Activated CD8-positive, alpha-beta memory T cell treated with anti-CD3 and anti-CD28 coated beads, Interleukin-2, amount 50 U/mL, for 4 hours (primary cell): Measurements from ENCODE around the gene ZBP1.
A peak's percentile ranks its signal among the peaks of the same experiment; 100 is the strongest.

Source experiments
- DNase-seq: peaks from one replicate; pipeline ENCODE4 v3.0.0-alpha.2; 2020

Gene ZBP1

GRCh38 chr20:57620274-57620990 lies at the start of gene ZBP1:
Gene ZBP1, minus strand, starts transcription at chr20:57620426. Its CDS starts 131 bp downstream, at chr20:57620295.
- no peak for DNase-seq

- no peak for DNase-seq
These were observed 49.4 kb upstream of the ZBP1 start for GRCh38 chr20:57669632-57670031.

GRCh38 chr20:57667924-57668782 lies 47.9 kb upstream of the ZBP1 start:
- no peak for DNase-seq

GRCh38 chr20:57667388-57667787 lies 47.2 kb upstream of the ZBP1 start:
- DNase-seq, result no peak

- no peak for DNase-seq
These were observed 46.6 kb upstream of the ZBP1 start for GRCh38 chr20:57666834-57667157.

GRCh38 chr20:57666106-57666833 lies 46.0 kb upstream of the ZBP1 start:
- DNase-seq, result no peak

- no peak for DNase-seq
These were observed 45.4 kb upstream of the ZBP1 start for GRCh38 chr20:57665589-57665971.

- no peak for DNase-seq
These were observed 44.8 kb upstream of the ZBP1 start for GRCh38 chr20:57664924-57665588.

- peak; percentile 3 for DNase-seq
These were observed 44.2 kb upstream of the ZBP1 start for GRCh38 chr20:57664476-57664875.

- DNase-seq, result peak; percentile 14
These were observed 43.6 kb upstream of the ZBP1 start for GRCh38 chr20:57663681-57664451.

- DNase-seq, result no peak
These were observed 43.0 kb upstream of the ZBP1 start for GRCh38 chr20:57663241-57663640.

- peak; percentile 11 for DNase-seq
These were observed 42.4 kb upstream of the ZBP1 start for GRCh38 chr20:57662456-57663240.

GRCh38 chr20:57661746-57662455 lies 41.7 kb upstream of the ZBP1 start:
- DNase-seq, result peak; percentile 7

- DNase-seq, result peak; percentile 13
These were observed 40.9 kb upstream of the ZBP1 start for GRCh38 chr20:57660922-57661745.

- no peak for DNase-seq
These were observed 40.1 kb upstream of the ZBP1 start for GRCh38 chr20:57660181-57660921.

- DNase-seq, result peak; percentile 12
These were observed 39.4 kb upstream of the ZBP1 start for GRCh38 chr20:57659517-57660180.

- DNase-seq, result peak; percentile 6
These were observed 38.7 kb upstream of the ZBP1 start for GRCh38 chr20:57658833-57659516.

- peak; percentile 13 for DNase-seq
These were observed 38.2 kb upstream of the ZBP1 start for GRCh38 chr20:57658447-57658832.
